Amygdala (tissue), 56 donors: ENCODE data around the gene GPR146.

Experiments
- DNase-seq, 56 donors: peaks; one replicate each; lab custom pipeline; 2025; lab: John Stamatoyannopoulos, UW

The GPR146 gene

DNA sequence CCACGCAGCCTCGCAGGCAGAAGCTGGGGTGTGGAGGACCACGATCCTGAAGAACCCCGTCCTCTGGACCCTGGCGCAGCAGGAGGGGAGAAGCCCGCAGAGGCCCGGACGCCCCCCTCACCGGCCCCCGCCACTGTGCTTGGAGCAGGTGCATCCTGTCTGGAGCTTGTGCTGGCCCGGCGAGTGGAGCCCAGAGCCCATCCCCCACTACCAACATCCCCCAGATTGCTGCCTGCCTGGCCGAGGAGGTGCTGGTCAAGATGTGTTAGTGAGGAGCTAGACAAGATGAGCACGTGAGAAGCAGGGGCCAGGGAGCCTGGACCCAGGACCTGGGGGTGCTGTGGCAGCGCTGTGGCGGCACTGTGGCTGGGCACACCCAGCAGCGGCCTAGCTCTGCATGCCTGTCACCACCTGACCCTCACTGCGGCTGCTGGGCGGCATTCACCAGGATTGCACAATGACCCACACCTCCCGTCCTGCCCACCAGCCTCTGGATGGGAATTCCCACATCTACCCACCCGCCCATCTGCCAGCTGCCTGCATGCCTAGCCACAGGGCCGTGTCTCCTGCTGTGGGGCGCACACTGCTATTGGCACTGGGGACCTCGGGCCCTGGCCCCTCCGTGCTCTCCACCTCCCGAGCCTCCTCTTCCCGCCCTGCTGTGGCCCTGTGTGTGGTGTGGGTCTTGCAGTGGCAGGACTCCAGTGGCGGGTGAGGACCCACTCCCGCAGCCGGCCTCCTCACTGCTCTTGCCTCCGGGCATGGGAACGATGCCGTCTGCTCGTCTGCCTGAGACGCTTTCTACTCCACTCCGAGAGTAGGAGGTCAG, 11.8 kb downstream of the GPR146 start:
- no peak for DNase-seq

DNA sequence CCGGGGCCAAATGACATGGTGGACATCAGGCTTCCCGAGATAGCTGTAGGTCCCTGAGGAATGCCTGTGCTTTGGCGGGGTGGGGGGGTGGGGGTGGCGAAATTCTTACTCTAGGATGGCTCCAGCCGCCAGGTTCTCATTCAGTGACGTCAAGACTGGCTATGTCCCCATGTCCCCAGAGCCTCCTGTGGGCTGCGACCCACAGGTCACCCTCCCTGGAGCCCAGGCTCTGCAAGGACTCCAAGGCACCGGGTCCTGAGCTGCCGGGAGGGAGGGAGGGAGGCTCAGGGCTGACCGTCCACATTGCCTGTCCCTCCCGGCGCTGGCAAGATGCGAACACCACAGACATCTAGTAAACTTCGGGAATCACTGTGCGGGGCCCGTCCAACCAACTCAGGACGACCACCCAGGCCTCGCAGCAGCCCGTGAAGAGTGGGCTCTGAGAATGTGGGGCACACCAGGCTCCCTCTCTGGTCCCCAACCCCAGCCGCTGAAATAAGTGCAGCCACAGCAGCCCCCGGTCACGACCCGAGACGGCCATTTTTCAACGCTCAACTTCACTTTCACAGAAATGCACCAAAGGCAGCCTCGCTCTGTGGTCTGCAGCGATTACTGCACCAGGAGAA, 12.6 kb downstream of the GPR146 start:
- no peak for DNase-seq

DNA sequence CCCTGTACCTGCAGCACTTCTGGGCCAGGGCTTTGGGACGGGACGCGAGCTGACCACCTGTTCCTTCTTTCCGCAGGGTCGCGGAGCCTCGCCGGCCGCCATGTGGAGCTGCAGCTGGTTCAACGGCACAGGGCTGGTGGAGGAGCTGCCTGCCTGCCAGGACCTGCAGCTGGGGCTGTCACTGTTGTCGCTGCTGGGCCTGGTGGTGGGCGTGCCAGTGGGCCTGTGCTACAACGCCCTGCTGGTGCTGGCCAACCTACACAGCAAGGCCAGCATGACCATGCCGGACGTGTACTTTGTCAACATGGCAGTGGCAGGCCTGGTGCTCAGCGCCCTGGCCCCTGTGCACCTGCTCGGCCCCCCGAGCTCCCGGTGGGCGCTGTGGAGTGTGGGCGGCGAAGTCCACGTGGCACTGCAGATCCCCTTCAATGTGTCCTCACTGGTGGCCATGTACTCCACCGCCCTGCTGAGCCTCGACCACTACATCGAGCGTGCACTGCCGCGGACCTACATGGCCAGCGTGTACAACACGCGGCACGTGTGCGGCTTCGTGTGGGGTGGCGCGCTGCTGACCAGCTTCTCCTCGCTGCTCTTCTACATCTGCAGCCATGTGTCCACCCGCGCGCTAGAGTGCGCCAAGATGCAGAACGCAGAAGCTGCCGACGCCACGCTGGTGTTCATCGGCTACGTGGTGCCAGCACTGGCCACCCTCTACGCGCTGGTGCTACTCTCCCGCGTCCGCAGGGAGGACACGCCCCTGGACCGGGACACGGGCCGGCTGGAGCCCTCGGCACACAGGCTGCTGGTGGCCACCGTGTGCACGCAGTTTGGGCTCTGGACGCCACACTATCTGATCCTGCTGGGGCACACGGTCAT, 13.3 kb downstream of the GPR146 start:
- DNase-seq = no peak

DNA sequence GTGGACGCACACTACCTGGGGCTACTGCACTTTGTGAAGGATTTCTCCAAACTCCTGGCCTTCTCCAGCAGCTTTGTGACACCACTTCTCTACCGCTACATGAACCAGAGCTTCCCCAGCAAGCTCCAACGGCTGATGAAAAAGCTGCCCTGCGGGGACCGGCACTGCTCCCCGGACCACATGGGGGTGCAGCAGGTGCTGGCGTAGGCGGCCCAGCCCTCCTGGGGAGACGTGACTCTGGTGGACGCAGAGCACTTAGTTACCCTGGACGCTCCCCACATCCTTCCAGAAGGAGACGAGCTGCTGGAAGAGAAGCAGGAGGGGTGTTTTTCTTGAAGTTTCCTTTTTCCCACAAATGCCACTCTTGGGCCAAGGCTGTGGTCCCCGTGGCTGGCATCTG, 14.0 kb downstream of the GPR146 start:
- no peak for DNase-seq

DNA sequence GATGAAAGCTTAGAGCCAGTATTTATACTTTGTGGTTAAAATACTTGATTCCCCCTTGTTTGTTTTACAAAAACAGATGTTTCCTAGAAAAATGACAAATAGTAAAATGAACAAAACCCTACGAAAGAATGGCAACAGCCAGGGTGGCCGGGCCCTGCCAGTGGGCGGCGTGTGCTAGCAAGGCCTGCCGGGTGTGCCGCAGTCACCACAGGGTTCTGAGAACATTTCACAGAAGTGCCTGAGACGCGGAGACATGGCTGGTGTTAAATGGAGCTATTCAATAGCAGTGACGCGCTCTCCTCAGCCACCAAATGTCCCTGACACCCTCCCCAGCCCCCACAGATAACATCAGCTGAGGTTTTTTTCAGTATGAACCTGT, 14.5 kb downstream of the GPR146 start:
- peak in 10 of 56 donors; percentile 11 to 56 (median 31) for DNase-seq

DNA sequence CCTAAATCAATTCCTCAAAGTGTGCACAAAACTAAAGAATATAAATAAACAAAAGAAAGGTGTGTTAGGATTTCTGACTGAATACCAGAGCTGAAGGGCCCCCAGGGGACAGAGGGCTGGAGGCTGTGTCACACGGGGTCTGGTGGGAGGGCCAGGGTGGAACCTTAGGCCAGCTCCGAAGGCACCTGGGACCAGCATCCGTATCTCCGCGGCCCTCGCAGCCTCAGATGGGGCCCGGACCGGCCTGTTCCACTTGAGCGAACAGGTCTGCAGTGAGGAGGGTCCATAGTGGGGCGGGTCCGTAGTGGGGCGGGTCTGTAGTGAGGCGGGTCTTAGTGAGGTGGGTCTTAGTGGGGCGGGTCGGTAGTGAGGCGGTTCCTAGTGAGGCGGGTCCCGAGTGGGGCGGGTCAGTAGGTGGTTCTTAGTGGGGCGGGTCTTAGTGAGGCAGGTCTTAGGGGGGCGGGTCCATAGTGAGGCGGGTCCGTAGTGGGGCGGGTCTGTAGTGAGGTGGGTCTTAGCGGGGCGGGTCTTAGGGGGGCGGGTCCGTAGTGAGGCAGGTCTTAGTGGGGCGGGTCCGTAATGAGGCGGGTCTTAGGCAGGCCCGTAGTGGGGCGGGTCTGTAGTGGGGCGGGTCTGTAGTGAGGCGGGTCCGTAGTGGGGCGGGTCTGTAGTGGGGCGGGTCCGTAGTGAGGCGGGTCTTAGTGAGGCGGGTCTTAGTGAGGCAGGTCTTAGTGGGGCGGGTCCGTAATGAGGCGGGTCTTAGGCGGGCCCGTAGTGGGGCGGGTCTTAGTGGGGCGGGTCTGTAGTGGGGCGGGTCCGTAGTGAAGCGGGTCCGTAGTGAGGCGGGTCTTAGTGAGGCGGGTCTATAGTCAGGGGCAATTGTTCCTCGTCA, 15.1 kb downstream of the GPR146 start:
- DNase-seq = peak in 1 of 56 donors; percentile 84

DNA sequence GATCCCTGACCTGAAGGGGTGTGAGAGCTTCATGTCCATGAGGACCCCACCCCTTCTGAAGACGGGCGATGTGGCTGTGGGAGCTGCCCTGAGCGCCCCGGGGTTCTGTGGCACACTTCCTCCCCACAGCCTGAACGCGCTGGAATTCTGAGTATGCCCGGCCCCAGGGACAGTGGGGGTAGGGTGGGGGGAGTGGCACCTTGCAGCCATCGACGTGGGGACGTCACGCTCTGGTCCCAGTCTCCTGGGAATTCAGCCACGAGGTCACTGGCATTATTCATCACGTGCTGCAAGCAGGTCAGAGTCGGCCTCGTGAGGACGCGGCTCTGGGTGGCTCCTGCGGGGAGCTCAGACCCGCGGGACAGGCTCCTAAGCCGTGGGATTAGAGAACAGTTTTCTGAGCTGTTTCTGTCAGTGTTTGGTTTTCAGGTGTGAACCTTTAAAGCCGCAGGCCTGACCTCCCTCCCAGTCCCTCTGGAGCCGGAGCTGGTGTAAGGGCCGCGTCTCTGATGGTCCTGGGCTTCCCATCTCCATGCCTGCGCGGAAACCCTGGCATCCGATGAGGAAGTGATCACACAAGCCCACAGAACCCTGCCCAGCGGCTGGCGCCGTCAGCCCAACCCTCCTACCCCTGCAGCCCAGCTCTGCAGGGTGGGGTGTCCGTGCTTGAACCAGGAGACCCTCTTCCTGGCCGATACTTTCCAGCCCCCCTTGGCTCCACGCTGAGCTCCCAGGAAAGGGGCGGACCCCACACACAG, 16.1 kb downstream of the GPR146 start:
- peak in 1 of 56 donors; percentile 30 for DNase-seq

DNA sequence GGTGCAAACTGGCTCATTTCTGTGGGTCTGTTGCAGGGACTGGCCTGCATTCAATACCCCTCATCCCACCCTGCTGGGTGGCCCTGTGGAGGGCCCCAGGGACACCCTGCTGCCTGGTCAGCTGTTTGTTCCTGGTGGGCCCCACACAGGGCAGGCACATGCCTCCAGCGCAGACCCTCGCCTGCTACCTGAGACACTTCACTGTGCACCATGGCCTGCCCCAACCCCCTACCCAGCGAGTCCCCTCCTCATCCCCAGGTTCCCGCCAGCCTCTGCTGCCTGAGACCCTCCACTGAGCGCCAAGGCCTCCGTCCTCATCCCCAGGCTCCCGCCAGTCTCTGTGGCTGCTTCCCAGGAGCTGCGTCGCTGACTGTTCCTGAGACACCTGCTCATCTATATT, 16.8 kb downstream of the GPR146 start:
- DNase-seq = no peak

DNA sequence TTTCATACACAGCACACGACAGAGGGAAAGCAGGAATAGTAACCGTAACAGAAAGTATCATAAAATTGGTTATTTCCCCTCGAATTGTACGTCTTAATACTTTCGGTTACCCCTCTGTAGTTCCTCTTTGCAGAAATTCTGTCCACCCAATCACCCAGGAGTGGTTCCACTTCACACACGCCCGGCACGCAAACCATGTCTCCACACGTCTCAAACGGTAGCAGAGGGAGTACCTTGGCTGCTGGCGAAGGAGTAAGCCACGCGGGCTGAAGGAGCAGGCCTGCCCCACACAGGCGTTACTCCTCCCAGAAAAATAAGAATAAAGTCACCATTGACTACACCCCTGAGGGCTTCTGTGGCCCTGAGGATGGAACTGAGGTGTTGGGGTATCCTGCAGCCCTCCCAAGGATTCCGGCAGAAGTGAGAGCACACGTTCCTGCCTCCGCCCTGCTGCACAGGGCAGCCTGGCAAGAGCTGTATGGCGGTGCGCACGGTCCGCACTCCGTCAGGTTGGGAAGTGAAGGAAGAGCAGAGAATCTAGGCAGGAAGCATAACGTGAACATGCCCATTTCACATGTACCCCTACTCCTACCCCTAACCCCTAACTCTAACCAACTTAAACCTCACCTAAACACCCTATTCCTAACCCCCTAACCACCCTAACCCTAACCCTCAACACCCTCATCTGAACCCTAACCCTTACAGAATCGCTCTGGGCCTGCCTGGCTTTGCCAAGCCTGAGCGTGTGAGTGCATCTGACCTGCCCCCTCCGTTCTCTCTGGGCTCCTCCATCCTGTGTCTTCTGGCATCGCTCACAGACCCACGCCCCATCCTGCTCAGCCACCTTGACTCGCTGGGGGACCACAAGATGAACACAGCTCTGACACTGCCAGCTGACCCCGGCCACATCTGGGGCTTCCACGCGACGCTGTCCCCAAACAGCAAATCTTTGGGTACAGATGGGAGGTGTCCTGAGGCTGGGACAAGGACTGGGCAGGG, 18.2 kb downstream of the GPR146 start:
- no peak for DNase-seq

DNA sequence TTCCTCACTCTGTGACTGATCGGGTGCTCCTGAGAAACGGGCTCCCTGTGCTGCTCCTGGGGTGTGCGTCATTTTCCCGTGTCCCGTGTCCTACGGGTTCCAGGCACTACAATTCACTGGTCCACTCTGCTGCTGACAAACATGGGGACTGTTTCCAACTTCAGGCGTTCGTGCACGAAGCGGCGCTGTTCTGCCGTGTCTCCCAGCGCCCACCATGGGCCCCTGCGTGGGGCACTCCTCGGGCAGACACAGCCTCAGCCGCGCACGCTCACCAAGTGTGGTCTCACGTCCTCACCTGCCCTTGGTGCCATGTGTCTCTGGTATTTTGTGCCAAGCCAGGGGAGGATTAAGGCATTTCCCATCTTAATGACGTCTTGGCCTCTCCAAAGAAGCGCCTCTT, 19.0 kb downstream of the GPR146 start:
- no peak for DNase-seq

DNA sequence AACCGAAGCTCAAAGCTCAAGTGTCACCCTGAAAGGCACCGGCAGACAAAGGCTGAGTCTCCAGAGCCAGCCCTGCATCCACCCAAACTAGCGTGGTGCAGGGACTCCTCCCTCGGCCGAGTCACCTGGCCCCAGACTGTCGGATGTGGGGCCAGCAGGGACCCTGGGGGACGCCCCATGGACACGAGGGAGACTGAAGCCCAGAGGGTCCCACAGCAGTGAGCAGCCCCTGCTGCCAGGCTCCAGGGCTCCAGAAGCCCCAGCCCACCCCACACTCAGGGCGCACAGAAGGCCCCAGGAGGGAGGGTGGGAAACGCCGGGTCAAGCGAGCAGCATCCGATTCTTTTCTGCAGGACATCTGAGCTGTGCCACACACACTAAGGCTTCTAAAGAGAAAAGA, 20.2 kb downstream of the GPR146 start:
- DNase-seq = no peak

DNA sequence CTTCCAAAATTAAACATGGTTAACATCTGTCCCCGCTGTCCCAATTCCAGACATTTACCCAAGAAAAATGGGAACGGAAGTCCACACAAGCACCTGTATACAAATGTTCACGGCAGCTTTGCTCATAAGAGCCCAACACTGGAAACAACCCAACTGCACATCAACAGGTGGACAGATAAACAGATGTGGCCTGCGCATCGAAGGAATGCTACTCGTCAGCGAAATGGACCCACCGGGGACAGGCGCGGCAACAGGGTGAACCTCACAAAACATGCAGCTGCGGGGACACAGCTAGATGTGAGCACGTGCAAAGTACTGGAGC, 20.9 kb downstream of the GPR146 start:
- DNase-seq = no peak

DNA sequence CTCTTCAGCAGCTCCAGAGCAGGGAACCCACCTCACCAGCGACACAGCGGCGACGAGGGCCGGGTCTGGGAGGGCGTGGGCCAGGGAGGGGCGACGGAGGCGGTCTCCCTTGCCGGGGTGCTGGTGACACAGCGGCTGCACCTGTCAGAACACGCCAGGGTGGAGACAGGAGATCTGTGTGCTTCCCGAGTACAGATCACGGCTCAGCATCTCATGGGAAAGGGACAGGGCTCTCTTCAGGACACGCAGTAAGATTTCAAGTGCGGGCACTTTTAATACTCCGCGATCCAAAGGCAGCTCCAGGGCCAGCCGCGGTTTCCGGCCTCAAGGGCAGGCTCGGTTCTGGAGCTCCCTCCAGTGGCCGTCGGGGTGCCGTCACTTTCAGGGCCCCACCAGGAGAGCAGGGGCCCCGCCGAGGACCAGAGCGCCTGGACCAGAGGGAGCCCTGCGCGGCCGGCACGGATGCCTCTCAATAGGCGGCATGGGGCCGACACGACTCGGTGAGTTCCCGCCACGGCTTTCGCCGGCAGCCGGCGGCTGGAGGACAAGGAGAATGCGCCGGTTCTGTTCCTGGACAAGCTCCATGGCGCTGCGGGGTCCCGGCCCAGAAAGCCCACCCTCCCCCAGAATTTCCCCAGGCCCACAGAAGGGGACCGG, 21.4 kb downstream of the GPR146 start:
- DNase-seq = peak in 49 of 56 donors; percentile 22 to 88 (median 57)

DNA sequence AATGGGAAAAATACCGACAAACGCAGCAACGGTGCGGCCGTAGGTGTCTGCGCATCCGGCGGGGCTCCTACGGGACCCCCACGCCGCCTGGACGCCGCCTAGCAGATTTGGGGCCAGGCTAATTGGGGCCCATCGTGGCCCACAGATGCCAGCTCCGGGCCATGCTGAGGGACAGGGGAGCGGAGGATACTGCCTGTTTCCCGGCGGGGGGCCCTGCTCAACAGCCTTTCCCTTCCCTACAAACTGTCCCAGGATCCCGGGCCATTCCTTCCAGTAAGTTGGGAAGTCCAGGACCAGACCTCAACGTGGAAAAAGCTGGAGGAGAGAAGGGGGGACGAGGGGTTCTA, 21.9 kb downstream of the GPR146 start:
- no peak for DNase-seq

DNA sequence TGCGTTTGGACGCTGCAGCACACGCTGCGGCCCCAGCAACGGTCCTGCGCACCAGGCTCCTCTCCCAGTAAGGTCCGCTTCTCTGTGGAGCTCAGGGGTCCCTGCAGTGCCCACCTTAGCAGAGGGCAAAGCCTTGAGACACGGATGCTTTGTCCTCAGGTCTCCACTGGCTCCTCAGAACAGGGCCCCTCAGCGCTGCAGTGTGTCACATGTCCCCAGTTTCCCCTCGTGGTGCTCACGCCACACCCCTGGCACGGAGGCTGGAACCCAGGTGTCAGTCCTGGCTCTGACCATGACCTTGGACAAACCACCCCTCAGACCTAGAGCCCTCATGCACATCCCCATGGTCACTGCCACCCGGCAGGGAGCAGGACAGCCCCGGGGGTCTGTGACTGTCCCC, 23.7 kb downstream of the GPR146 start:
- DNase-seq = no peak

DNA sequence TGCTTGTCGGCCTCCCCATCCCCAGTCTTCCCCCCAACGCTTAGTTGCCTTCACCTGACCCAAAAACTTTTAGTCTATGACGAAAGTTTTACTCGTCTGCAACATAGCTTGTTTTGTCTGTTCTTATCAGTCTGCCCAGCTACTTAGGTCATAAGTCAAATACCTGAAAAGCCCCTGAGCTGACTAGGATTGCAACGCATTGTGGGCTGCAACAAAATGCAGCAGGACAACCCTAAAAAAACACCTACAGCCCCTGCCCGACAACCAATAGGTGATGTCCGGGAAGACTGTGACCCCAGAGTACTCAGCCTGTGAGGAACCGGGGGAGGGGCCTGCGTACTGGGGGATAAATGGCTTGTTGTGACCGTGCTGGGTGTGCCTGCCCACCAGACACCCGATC, 24.3 kb downstream of the GPR146 start:
- no peak for DNase-seq

DNA sequence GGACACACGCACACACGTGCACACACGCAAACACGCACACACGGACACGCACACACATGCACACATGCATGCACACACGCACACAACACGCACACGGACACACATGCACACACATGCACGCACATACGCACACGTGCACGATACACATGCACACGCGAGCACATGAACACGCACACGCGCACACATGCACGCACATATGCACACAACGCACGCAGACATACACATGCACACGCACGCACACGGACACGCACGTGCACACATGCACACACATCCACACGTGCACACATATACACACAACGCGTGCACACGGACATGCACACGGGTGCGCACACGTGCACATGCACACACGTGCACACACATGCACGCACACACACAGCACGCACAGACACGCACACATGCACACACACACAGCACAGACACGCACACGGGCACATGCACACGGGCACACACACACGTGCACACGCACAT, 26.2 kb downstream of the GPR146 start:
- no peak for DNase-seq

DNA sequence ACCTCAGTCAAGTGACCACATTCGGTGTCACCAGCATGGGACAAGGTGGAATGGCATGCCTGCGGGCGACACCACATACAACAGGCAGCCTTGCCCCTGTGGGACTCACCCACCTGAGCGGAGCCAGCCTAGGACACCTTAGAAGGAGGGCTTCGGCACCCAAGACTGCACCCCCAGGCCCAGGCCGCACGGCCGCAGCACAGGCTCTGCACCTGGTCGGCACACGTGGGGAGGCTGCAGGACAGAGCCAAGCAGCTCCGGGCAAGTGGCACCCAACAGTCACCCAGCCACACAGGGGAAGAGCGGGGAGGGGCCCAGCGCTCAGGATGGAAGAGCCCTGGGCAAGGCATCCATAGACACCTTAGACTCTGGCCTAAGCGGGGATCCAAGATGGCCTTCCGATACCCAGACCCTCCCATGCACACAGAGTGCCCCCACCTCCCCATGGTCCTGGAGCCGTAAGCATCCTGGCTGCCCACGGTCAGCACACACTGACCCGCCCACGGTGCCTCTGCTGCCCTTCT, 27.4 kb downstream of the GPR146 start:
- no peak for DNase-seq
